ENCODE measurements around the gene UGT1A3.

DNA sequence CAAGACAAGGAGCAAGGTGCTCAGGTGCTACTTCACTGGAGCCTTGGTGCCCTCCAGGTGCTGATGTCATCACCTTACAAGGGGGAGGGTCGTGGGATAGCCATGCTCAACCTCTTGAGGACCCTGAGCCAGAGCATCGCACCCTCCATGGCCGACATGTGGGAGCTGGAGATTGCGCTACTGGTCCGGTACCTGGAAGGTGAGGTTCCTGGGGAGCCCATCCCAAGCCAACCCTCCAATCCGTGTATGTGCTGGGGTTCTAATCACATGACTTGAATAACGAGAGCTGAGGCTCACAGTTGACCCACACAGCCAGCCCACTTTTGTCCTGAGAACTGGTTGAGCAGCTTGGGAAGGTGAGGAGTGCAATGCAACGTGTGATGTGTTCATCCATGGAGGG is 75.2 kb downstream of the UGT1A3 start:
- TF ChIP-seq, protein P1, sequence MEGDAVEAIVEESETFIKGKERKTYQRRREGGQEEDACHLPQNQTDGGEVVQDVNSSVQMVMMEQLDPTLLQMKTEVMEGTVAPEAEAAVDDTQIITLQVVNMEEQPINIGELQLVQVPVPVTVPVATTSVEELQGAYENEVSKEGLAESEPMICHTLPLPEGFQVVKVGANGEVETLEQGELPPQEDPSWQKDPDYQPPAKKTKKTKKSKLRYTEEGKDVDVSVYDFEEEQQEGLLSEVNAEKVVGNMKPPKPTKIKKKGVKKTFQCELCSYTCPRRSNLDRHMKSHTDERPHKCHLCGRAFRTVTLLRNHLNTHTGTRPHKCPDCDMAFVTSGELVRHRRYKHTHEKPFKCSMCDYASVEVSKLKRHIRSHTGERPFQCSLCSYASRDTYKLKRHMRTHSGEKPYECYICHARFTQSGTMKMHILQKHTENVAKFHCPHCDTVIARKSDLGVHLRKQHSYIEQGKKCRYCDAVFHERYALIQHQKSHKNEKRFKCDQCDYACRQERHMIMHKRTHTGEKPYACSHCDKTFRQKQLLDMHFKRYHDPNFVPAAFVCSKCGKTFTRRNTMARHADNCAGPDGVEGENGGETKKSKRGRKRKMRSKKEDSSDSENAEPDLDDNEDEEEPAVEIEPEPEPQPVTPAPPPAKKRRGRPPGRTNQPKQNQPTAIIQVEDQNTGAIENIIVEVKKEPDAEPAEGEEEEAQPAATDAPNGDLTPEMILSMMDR (IDR thresholded peaks at IDR 0.05; ENCODE audit: insufficient read depth, low read length, poor library complexity, severe bottlenecking): no peak
- no peak for TF ChIP-seq EZH2phosphoT487 (conservative IDR thresholded peaks at IDR 0.05; ENCODE audit: low read length)
